ENCODE results near the gene RERE.
"Not testable (repeated sequence)": the region's sequence is repeated elsewhere in the genome, so short reads cannot be mapped to it uniquely, and the experiment has no call there.

DNA sequence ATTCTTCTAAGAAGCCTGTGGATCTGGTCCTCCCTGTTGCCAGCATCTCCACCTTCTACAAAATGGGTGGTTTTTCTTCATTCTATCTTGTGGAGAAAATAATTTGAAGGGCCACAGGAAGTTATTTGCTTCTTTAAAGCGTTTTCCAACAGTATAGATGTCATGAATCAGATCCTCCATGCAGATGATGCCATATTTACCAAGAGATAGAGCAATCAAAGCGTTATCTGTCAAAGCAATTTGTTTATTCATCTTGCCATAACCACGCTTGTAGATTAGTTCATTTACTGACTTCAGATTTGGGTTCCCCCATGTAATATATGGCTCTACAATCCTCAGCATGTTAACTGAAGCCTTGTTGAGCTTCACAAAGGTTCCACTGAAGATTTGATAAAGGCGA, 31.2 kb downstream of the RERE start:
- not testable (repeated sequence) for TF ChIP-seq ELF1 (IDR thresholded peaks at IDR 0.05); CTCF (IDR thresholded peaks at IDR 0.05); TCF12 (IDR thresholded peaks at IDR 0.05); RFX5 (IDR thresholded peaks at IDR 0.05; ENCODE audit: low read length); RXRA (IDR thresholded peaks at IDR 0.05; ENCODE audit: borderline replicate concordance, low read depth); TAF1 (IDR thresholded peaks at IDR 0.05; ENCODE audit: borderline replicate concordance, low read depth, low read length); SMC3 (IDR thresholded peaks at IDR 0.05; ENCODE audit: low read depth, low read length); POLR2AphosphoS5 (IDR thresholded peaks at IDR 0.05; ENCODE audit: low read depth, low read length); SIN3A (IDR thresholded peaks at IDR 0.05; ENCODE audit: borderline replicate concordance, low read depth, low read length); JUND (IDR thresholded peaks at IDR 0.05); FOXM1 (IDR thresholded peaks at IDR 0.05; ENCODE audit: low read depth); EZH2phosphoT487 (IDR thresholded peaks at IDR 0.05; ENCODE audit: borderline replicate concordance, low read depth)
- TF ChIP-seq, protein P1, sequence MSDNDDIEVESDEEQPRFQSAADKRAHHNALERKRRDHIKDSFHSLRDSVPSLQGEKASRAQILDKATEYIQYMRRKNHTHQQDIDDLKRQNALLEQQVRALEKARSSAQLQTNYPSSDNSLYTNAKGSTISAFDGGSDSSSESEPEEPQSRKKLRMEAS (IDR thresholded peaks at IDR 0.05; ENCODE audit: low read depth): not testable (repeated sequence)

Measured in SK-N-SH (cell line).